Neural crest cell (in vitro differentiated cells): ENCODE results near the gene GNG5. TPM values are rescaled to one million over a fixed set of nuclear protein-coding genes. Genes with fewer than 3 reads are reported as not detected.

Source experiments
- DNase-seq: peaks from one replicate; pipeline ENCODE4 v3.0.0; 2021; ENCODE audit warnings: low read depth, mixed read lengths, low spot score
- H3K27ac Mint-ChIP-seq: one replicate; pipeline ENCODE4 v1.8.0; 2021; ENCODE audit warnings: mild to moderate bottlenecking, mixed read lengths; ENCODE audit not compliant: unreplicated experiment
- H3K27me3 Mint-ChIP-seq: 2 replicates; pipeline ENCODE4 v1.8.0; 2021; ENCODE audit warnings: low read depth, mild to moderate bottlenecking, mixed read lengths
- H3K36me3 Mint-ChIP-seq: 2 replicates; pipeline ENCODE4 v1.8.0; 2021; ENCODE audit warnings: low read depth, mild to moderate bottlenecking, mixed read lengths
- H3K4me1 Mint-ChIP-seq: 2 replicates; pipeline ENCODE4 v1.8.0; 2021; ENCODE audit warnings: mixed read lengths
- H3K4me3 Mint-ChIP-seq: one replicate; pipeline ENCODE4 v1.8.0; 2021; ENCODE audit warnings: mild to moderate bottlenecking, mixed read lengths
- H3K9me3 Mint-ChIP-seq: 2 replicates; pipeline ENCODE4 v1.8.0; 2021; ENCODE audit warnings: mixed read lengths
- CTCF ChIP-seq: fragments of 200-600 bp; sonication (generic); conservative IDR thresholded peaks from 2 replicates; pipeline ENCODE4 v1.5.0; 2021; ENCODE audit warnings: antibody characterized with exemption, mild to moderate bottlenecking
- long read RNA-seq: library from polyadenylated mRNA; unstranded; transcript quantifications from one replicate; pipeline ENCODE4 v2.0.0, GENCODE V29; 2020
- total RNA-seq: library from RNA; stranded (reverse); gene quantifications from 2 replicates; pipeline ENCODE4 v1.2.1, GENCODE V29; 2021

The GNG5 gene
- 123 and 126 TPM in 2 replicates for total RNA-seq
- long read RNA-seq, transcript GNG5-201 (3 exons, 920 nt), result major isoform, 36 of 38 reads
- long read RNA-seq, partial matches to known transcripts, result 0 of 38 reads
- long read RNA-seq, other reads (novel, unspliced or antisense), result 2 of 38 reads

- H3K4me1 Mint-ChIP-seq, result peaks cover 28% of the 10 kb centered on the region
Measured at GRCh38 chr1:84506002-84506728, at the start of gene GNG5, which contains the start of gene SPATA1. TSS of gene GNG5 (minus strand) at chr1:84506581. CDS start at chr1:84506091, 490 bp downstream. TSS of gene SPATA1 (plus strand) at chr1:84506386. CDS start at chr1:84516360, 9,974 bp downstream.

GRCh38 chr1:84550826-84551225, 44.4 kb upstream of the GNG5 start:
- no peak for TF ChIP-seq CTCF
- H3K4me1 Mint-ChIP-seq, result no peaks in the 10 kb centered on the region
- no peaks in the 10 kb centered on the region for H3K9me3 Mint-ChIP-seq
- no peak overlapping the region for H3K4me3 Mint-ChIP-seq
- no peaks in the 10 kb centered on the region for H3K27me3 Mint-ChIP-seq
- no peak overlapping the region for H3K27ac Mint-ChIP-seq
- no peak for DNase-seq
- no peaks in the 10 kb centered on the region for H3K36me3 Mint-ChIP-seq

More at GRCh38 chr1:84506002-84506728, at the start of gene GNG5, which contains the start of gene SPATA1:
- H3K9me3 Mint-ChIP-seq, result peaks cover 10% of the 10 kb centered on the region
- no peak for TF ChIP-seq CTCF
- peaks cover 22% of the 10 kb centered on the region for H3K36me3 Mint-ChIP-seq
- no peaks in the 10 kb centered on the region for H3K27me3 Mint-ChIP-seq
- peak within 1 kb of the TSS; percentile 95 for H3K4me3 Mint-ChIP-seq
- DNase-seq, result peak; percentile 96
- peak within 1 kb of the TSS; percentile 98 for H3K27ac Mint-ChIP-seq

- Mint-ChIP-seq H3K36me3 (no peaks in the 10 kb centered on the region), H3K9me3 (no peaks in the 10 kb centered on the region), H3K27me3 (no peaks in the 10 kb centered on the region), H3K27ac (no peak overlapping the region), H3K4me3 (no peak overlapping the region), H3K4me1 (no peaks in the 10 kb centered on the region)
- no peak for TF ChIP-seq CTCF
- DNase-seq, result no peak
Measured at GRCh38 chr1:84541679-84542078, 35.3 kb upstream of the GNG5 start.

- H3K9me3 Mint-ChIP-seq, result no peaks in the 10 kb centered on the region
- H3K36me3 Mint-ChIP-seq, result no peaks in the 10 kb centered on the region
- no peak overlapping the region for H3K4me3 Mint-ChIP-seq
- TF ChIP-seq CTCF, result no peak
- H3K27me3 Mint-ChIP-seq, result no peaks in the 10 kb centered on the region
- no peak for DNase-seq
- no peak overlapping the region for H3K27ac Mint-ChIP-seq
- H3K4me1 Mint-ChIP-seq, result no peaks in the 10 kb centered on the region
Measured at GRCh38 chr1:84540759-84541158, 34.4 kb upstream of the GNG5 start.

GRCh38 chr1:84539972-84540371, 33.6 kb upstream of the GNG5 start:
- Mint-ChIP-seq H3K27me3 (no peaks in the 10 kb centered on the region), H3K4me3 (no peak overlapping the region), H3K36me3 (no peaks in the 10 kb centered on the region), H3K9me3 (no peaks in the 10 kb centered on the region), H3K4me1 (no peaks in the 10 kb centered on the region), H3K27ac (no peak overlapping the region)
- no peak for TF ChIP-seq CTCF
- no peak for DNase-seq
